Measurements from ENCODE around the gene PRH1. TPM values are rescaled to one million over a fixed set of nuclear protein-coding genes. Genes with fewer than 3 reads are reported as not detected.

PRH1 gene
- total and polyA plus RNA-seq, 2 experiments from 2014 or later: 19.0 to 42.9 TPM

GRCh38 chr12:10928746-10929286 lies 44.8 kb upstream of the PRH1 start, which contains the start of gene PRH2:
Gene PRH2 (plus strand): TSS chr12:10929236. CDS start chr12:10929274, 38 bp downstream.
- Histone ChIP-seq H3K9me2 (ENCODE audit: insufficient read depth) (peaks cover 12% of the 10 kb centered on the region; the same call in 1 of the 2 replicates), H3K4me2 (no peak within 1 kb of the TSS), H3K4me1 (ENCODE audit: insufficient read depth) (no peaks in the 10 kb centered on the region), H2AFZ (no peak within 1 kb of the TSS), H3F3A (replicated peaks; ENCODE audit: low read depth) (no peaks in the 10 kb centered on the region), H3K4me3 (no peak within 1 kb of the TSS), H3K27ac (ENCODE audit: low read depth) (no peak within 1 kb of the TSS), H4K20me1 (replicated peaks; ENCODE audit: insufficient read depth) (no peaks in the 10 kb centered on the region; the same call in 1 of the 2 replicates), H3K27me3 (ENCODE audit: insufficient read depth) (no peaks in the 10 kb centered on the region), H3K36me3 (ENCODE audit: insufficient read depth) (no peaks in the 10 kb centered on the region), H3K79me2 (replicated peaks; ENCODE audit: insufficient read depth) (no peaks in the 10 kb centered on the region)
- TF ChIP-seq CREB1 (CRISPR knock-in tag; IDR thresholded peaks at IDR 0.05; ENCODE audit: low read depth): no peak
- TF ChIP-seq STAT1 (IDR thresholded peaks at IDR 0.05; ENCODE audit: unreplicated experiment): no peak
- no peak for TF ChIP-seq CTCF (conservative IDR thresholded peaks at IDR 0.05; ENCODE audit: low read depth in 2 of 2)
- no peak for TF ChIP-seq NANOG (IDR thresholded peaks at IDR 0.05; ENCODE audit: borderline replicate concordance)
- no peak for TF ChIP-seq REST (IDR thresholded peaks at IDR 0.05; ENCODE audit: unreplicated experiment)
- TF ChIP-seq POLR2AphosphoS5 (IDR thresholded peaks at IDR 0.05; ENCODE audit: low read depth): no peak
- no peak for TF ChIP-seq EZH2 (IDR thresholded peaks at IDR 0.05; ENCODE audit: low read depth, unreplicated experiment)
- no peak for TF ChIP-seq EZH2phosphoT487 (IDR thresholded peaks at IDR 0.05; ENCODE audit: unreplicated experiment)
- TF ChIP-seq, protein P1, sequence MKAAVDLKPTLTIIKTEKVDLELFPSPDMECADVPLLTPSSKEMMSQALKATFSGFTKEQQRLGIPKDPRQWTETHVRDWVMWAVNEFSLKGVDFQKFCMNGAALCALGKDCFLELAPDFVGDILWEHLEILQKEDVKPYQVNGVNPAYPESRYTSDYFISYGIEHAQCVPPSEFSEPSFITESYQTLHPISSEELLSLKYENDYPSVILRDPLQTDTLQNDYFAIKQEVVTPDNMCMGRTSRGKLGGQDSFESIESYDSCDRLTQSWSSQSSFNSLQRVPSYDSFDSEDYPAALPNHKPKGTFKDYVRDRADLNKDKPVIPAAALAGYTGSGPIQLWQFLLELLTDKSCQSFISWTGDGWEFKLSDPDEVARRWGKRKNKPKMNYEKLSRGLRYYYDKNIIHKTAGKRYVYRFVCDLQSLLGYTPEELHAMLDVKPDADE (IDR thresholded peaks at IDR 0.05): no peak
- TF ChIP-seq JUNB (IDR thresholded peaks at IDR 0.05; ENCODE audit: unreplicated experiment): no peak
- TF ChIP-seq ZNF462 (CRISPR knock-in tag; IDR thresholded peaks at IDR 0.05): no peak
- TF ChIP-seq ZNF114 (CRISPR knock-in tag; IDR thresholded peaks at IDR 0.05): no peak
- peaks cover 5% of the 10 kb centered on the region; the same call in 1 of the 3 replicates for H3K9me3 Mint-ChIP-seq
- H3K27me3 Mint-ChIP-seq (ENCODE audit: insufficient read depth, low read depth, poor library complexity): peaks cover 4% of the 10 kb centered on the region
- H3K4me1 Mint-ChIP-seq: no peaks in the 10 kb centered on the region
- peaks cover 6% of the 10 kb centered on the region; the same call in 1 of the 3 replicates for H3K36me3 Mint-ChIP-seq (ENCODE audit: low read depth)
- H3K27ac Mint-ChIP-seq: no peak within 1 kb of the TSS
- ATAC-seq: no peak
- DNase-seq (ENCODE audit: low spot score): no peak
- H3K4me3 Mint-ChIP-seq: no peak within 1 kb of the TSS

Data from GM23338 (cell line).